HL-60 (cell line): ENCODE results near the gene CASKIN2.
"Not testable (repeated sequence)": the region's sequence is repeated elsewhere in the genome, so short reads cannot be mapped to it uniquely, and the experiment has no call there.

Experiments used
- DNase-seq, 2 experiments: peaks; one replicate each; pipeline ENCODE4 v3.0.0-alpha.2; 2010 to 2020; ENCODE audit warnings: low read depth in 1 of 2, low spot score in 1 of 2
- H3K27ac ChIP-seq: fragments of 250-450 bp; sonication (Bioruptor Pico); replicated peaks from 2 replicates; pipeline ENCODE4 v1.5.1; 2020; ENCODE audit warnings: mild to moderate bottlenecking, moderate library complexity
- H3K27me3 ChIP-seq: fragments of 250-450 bp; sonication (Bioruptor Pico); 2 replicates; pipeline ENCODE4 v1.5.1; 2021; ENCODE audit warnings: mild to moderate bottlenecking, moderate library complexity; ENCODE audit not compliant: insufficient read depth, poor library complexity, severe bottlenecking
- H3K4me3 ChIP-seq: replicated peaks from 2 replicates; pipeline ENCODE4 v1.5.1; 2011; ENCODE audit warnings: mild to moderate bottlenecking, control low read depth, low read length; ENCODE audit not compliant: insufficient read depth
- CTCF ChIP-seq: IDR thresholded peaks from one replicate; pipeline ENCODE4 v1.5.1; 2011; ENCODE audit warnings: low read length, control low read depth, inconsistent platforms; ENCODE audit not compliant: insufficient read depth
- GABPA ChIP-seq: IDR thresholded peaks from 2 replicates; pipeline ENCODE4 v1.6.1; 2012; ENCODE audit warnings: low read depth
- POLR2AphosphoS5 ChIP-seq: IDR thresholded peaks from 2 replicates; pipeline ENCODE4 v1.6.1; 2012; ENCODE audit warnings: low read depth
- REST ChIP-seq: IDR thresholded peaks from 2 replicates; pipeline ENCODE4 v1.6.1; 2012; ENCODE audit warnings: low read depth; ENCODE audit not compliant: insufficient replicate concordance
- SPI1 ChIP-seq: IDR thresholded peaks from 2 replicates; pipeline ENCODE4 v1.6.1; 2012; ENCODE audit warnings: low read depth, mild to moderate bottlenecking, borderline replicate concordance

Gene CASKIN2

GRCh38 chr17:75457047-75457654 is 58.2 kb downstream of the CASKIN2 start:
- peak overlapping the region; percentile 84 for H3K27ac ChIP-seq
- H3K27me3 ChIP-seq: no peaks in the 10 kb centered on the region
- H3K4me3 ChIP-seq: peak overlapping the region; percentile 62
- no peak for TF ChIP-seq GABPA
- no peak for TF ChIP-seq POLR2AphosphoS5
- TF ChIP-seq SPI1: no peak
- TF ChIP-seq CTCF: no peak
- no peak for TF ChIP-seq REST
- peak in 1 of 2 experiments; percentile 6 for DNase-seq

- Histone ChIP-seq H3K4me3 (peak within 1 kb of the TSS; percentile 62), H3K27ac (peak within 1 kb of the TSS; percentile 84), H3K27me3 (no peaks in the 10 kb centered on the region)
- TF ChIP-seq CTCF (no peak), REST (peak; percentile 36), POLR2AphosphoS5 (peak; percentile 77; the same call in 1 of the 2 replicates), GABPA (peak; percentile 47)
- peak; percentile 90 to 96 for DNase-seq
Observed at GRCh38 chr17:75456417-75457046, 58.8 kb downstream of the CASKIN2 start, which contains the start of gene TMEM94. TMEM94 (plus strand) TSS chr17:75456635; CDS start chr17:75471906, 15,271 bp downstream.

GRCh38 chr17:75456039-75456416 is 59.3 kb downstream of the CASKIN2 start:
- no peak for TF ChIP-seq CTCF
- TF ChIP-seq GABPA: no peak
- TF ChIP-seq POLR2AphosphoS5: no peak
- no peak for TF ChIP-seq REST
- TF ChIP-seq SPI1: no peak
- H3K27ac ChIP-seq: peak overlapping the region; percentile 84
- H3K27me3 ChIP-seq: no peaks in the 10 kb centered on the region
- DNase-seq: no peak
- peak overlapping the region; percentile 62 for H3K4me3 ChIP-seq

- not testable (repeated sequence) for H3K27ac ChIP-seq
Observed at GRCh38 chr17:75454672-75455071, 60.7 kb downstream of the CASKIN2 start.

More at GRCh38 chr17:75454672-75455071, 60.7 kb downstream of the CASKIN2 start:
- not testable (repeated sequence) for H3K27me3 ChIP-seq, DNase-seq, H3K4me3 ChIP-seq
